Measurements from ENCODE around the gene CDK6. TPM values are rescaled to one million over a fixed set of nuclear protein-coding genes. Genes with fewer than 3 reads are reported as not detected.
A peak's percentile ranks its signal among the peaks of the same experiment; 100 is the strongest.

Gene CDK6
- total RNA-seq, 1 donor = 36.0 TPM

GRCh38 chr7:92808006-92808405 is 28.4 kb downstream of the CDK6 start:
- no peak overlapping the region for H3K4me3 ChIP-seq (ENCODE audit: low read depth, low read length)
- TF ChIP-seq CTCF (IDR thresholded peaks at IDR 0.05; ENCODE audit: insufficient read depth, low read length) = no peak
- DNase-seq (ENCODE audit: low read depth) = no peak

GRCh38 chr7:92806496-92806895 is 29.9 kb downstream of the CDK6 start:
- no peak for TF ChIP-seq CTCF (IDR thresholded peaks at IDR 0.05; ENCODE audit: insufficient read depth, low read length)
- no peak for DNase-seq (ENCODE audit: low read depth)
- no peak overlapping the region for H3K4me3 ChIP-seq (ENCODE audit: low read depth, low read length)

GRCh38 chr7:92802406-92802805 is 34.0 kb downstream of the CDK6 start:
- no peak overlapping the region for H3K4me3 ChIP-seq (ENCODE audit: low read depth, low read length)
- no peak for DNase-seq (ENCODE audit: low read depth)
- no peak for TF ChIP-seq CTCF (IDR thresholded peaks at IDR 0.05; ENCODE audit: insufficient read depth, low read length)

GRCh38 chr7:92799446-92800211 is 36.7 kb downstream of the CDK6 start:
- no peak for DNase-seq (ENCODE audit: low read depth)
- no peak for TF ChIP-seq CTCF (IDR thresholded peaks at IDR 0.05; ENCODE audit: insufficient read depth, low read length)
- H3K4me3 ChIP-seq (ENCODE audit: low read depth, low read length) = no peak overlapping the region

GRCh38 chr7:92798517-92799249 is 37.7 kb downstream of the CDK6 start:
- H3K4me3 ChIP-seq (ENCODE audit: low read depth, low read length) = no peak overlapping the region
- no peak for TF ChIP-seq CTCF (IDR thresholded peaks at IDR 0.05; ENCODE audit: insufficient read depth, low read length)
- peak; percentile 48 for DNase-seq (ENCODE audit: low read depth)

GRCh38 chr7:92797693-92798092 is 38.7 kb downstream of the CDK6 start:
- no peak overlapping the region for H3K4me3 ChIP-seq (ENCODE audit: low read depth, low read length)
- DNase-seq (ENCODE audit: low read depth) = peak; percentile 39

More at GRCh38 chr7:92797693-92798092, 38.7 kb downstream of the CDK6 start:
- TF ChIP-seq CTCF (IDR thresholded peaks at IDR 0.05; ENCODE audit: insufficient read depth, low read length) = peak; percentile 9
